Ascending aorta (tissue), 2 donors: Measurements from ENCODE around the gene SPACA7. TPM values are rescaled to one million over a fixed set of nuclear protein-coding genes. Genes with fewer than 3 reads are reported as not detected.
"Not testable (repeated sequence)": the region's sequence is repeated elsewhere in the genome, so short reads cannot be mapped to it uniquely, and the experiment has no call there.

ENCODE experiments used
- DNase-seq, 2 donors: peaks; one replicate each; pipeline ENCODE4 v3.0.0-alpha.2; 2019; ENCODE audit warnings: low spot score in 2 of 2
- H3K27ac ChIP-seq, 2 donors: fragments of 200-600 bp; sonication (generic); one replicate each; pipeline ENCODE4 v1.5.1; 2016 to 2017; ENCODE audit warnings: mild to moderate bottlenecking in 1 of 2
- H3K27me3 ChIP-seq: fragments of 200-600 bp; sonication (generic); one replicate; pipeline ENCODE4 v1.5.1; 2017
- H3K36me3 ChIP-seq, 2 donors: fragments of 200-600 bp; sonication (generic); one replicate each; pipeline ENCODE4 v1.5.1; 2016
- H3K4me1 ChIP-seq, 2 donors: fragments of 200-600 bp; sonication (generic); one replicate each; pipeline ENCODE4 v1.5.1; 2016 to 2017; ENCODE audit warnings: mild to moderate bottlenecking in 1 of 2
- H3K4me3 ChIP-seq, 2 donors: fragments of 200-600 bp; sonication (generic); one replicate each; pipeline ENCODE4 v1.5.1; 2016 to 2017; ENCODE audit warnings: mild to moderate bottlenecking in 1 of 2
- H3K9me3 ChIP-seq, 2 donors: fragments of 200-600 bp; sonication (generic); one replicate each; pipeline ENCODE4 v1.5.1; 2016
- intact Hi-C: fragments of 100-400 bp; cut with DNase I; formaldehyde crosslinking; loops from one replicate; pipeline ENCODE4 v1.15.1; 2023
- total RNA-seq: library from RNA; depleted of rRNA; stranded (reverse); fragments of >200 nt; gene quantifications from one replicate; pipeline ENCODE4 v1.1.0, GENCODE V29; 2016
- TF ChIP-seq, protein P1 (sequence below), 3 experiments: fragments of 200-600 bp in 2 of 3; fragments of 450-650 bp in 1 of 3; sonication (generic) in 2 of 3; IDR thresholded peaks; one replicate each; pipeline ENCODE4 v1.5.1; 2016 to 2019; ENCODE audit warnings: antibody characterized with exemption in 3 of 3, mild to moderate bottlenecking in 1 of 3, moderate library complexity in 1 of 3

The SPACA7 gene
- total RNA-seq, 1 donor from 2014 or later: not detected

DNA sequence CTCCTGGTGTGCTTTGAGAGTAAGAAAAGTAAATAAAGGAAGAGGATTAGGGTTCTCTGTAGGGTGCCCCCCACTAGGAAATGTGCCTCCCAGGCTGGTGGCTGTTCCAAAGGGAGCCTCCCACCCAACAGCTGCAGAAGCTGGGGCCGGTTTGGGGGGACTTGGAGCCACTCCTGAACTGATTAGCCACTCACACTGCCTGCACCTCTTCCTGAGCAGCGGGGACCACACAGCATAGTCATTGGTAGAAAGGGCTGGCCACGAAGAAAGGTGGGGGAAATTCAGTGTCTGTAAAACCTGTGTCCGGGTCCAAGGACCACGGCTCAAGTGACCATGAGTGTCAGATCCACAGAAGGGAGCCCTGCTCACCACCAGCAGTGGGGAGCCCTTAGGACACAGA is 55.6 kb downstream of the SPACA7 start:
- Histone ChIP-seq H3K9me3 (peaks cover 6 to 19% of the 10 kb centered on the region in 2 donors), H3K27ac (no peak overlapping the region), H3K4me1 (no peaks in the 10 kb centered on the region), H3K4me3 (no peak overlapping the region), H3K36me3 (no peaks in the 10 kb centered on the region), H3K27me3 (no peaks in the 10 kb centered on the region)
- TF ChIP-seq, protein P1, sequence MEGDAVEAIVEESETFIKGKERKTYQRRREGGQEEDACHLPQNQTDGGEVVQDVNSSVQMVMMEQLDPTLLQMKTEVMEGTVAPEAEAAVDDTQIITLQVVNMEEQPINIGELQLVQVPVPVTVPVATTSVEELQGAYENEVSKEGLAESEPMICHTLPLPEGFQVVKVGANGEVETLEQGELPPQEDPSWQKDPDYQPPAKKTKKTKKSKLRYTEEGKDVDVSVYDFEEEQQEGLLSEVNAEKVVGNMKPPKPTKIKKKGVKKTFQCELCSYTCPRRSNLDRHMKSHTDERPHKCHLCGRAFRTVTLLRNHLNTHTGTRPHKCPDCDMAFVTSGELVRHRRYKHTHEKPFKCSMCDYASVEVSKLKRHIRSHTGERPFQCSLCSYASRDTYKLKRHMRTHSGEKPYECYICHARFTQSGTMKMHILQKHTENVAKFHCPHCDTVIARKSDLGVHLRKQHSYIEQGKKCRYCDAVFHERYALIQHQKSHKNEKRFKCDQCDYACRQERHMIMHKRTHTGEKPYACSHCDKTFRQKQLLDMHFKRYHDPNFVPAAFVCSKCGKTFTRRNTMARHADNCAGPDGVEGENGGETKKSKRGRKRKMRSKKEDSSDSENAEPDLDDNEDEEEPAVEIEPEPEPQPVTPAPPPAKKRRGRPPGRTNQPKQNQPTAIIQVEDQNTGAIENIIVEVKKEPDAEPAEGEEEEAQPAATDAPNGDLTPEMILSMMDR (IDR thresholded peaks at IDR 0.05): no peak
- intact Hi-C loops: no loop called here
- no peak for DNase-seq

DNA sequence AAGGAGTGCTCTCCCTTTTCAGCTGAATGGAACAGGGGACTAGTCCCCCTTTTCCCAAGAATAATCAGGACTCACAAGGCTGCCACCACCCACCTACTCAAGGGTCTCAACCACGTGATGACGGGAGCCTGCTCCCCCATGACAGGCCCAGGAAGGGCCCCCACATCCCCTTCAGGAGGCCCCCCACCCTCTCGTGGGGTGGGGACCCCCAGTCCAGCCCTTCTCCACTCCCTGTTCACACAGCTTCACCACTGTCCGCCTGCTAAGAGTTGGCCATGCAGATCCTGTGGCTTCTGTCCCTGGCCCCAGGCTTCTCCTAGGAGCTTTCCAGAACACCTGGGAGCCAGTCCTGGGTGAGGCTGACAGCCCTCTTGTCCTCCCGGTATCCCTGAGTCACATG is 56.6 kb downstream of the SPACA7 start:
- H3K4me3 ChIP-seq, DNase-seq, H3K36me3 ChIP-seq, H3K27ac ChIP-seq, intact Hi-C loops, H3K4me1 ChIP-seq, H3K27me3 ChIP-seq: not testable (repeated sequence)
- peaks cover 6 to 19% of the 10 kb centered on the region in 2 donors for H3K9me3 ChIP-seq

DNA sequence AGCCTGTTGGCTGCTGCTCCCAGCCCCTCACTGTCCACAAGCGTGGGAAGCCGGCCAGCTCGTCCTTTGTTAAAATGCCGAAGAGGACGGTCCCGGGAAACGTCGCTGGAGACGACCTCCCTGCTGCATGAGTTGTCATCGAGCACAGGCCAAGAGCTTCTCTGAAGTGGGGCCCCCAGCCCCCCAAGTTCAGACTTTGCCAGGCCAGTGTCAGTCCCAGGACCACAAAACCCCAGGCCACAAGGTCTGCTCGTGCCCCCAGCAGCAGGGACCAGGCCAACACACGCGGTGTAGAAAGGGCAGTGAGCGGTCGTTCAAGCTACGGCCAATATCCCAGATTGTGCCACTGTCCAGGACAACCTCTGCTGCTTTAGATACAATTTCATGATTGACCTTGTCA is 57.4 kb downstream of the SPACA7 start:
- H3K27ac ChIP-seq, H3K27me3 ChIP-seq, H3K36me3 ChIP-seq, DNase-seq, intact Hi-C loops, H3K4me3 ChIP-seq, H3K4me1 ChIP-seq: not testable (repeated sequence)
- H3K9me3 ChIP-seq: peaks cover 6 to 14% of the 10 kb centered on the region in 2 donors

DNA sequence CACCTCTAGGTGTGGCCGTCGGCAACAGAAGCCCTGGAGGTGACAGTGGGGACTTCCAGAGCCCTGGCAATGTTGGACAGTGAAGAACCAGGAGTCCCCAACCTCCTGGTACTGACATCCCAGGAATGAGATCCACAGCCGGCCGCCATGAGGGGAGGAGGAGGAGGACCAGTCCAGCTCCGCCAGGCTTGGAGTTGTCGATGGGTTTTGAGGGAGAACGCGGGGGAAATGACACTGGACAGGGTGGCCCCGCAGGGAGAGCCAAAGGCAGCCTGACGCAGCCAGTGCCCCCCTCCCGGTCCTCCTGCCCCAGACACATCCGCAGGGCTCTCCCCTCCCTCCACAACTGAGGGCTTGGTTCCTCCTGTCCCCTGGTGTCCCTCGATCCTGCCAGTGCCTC is 57.9 kb downstream of the SPACA7 start:
- Histone ChIP-seq H3K9me3 (peaks cover 1 to 9% of the 10 kb centered on the region in 2 donors), H3K4me1 (no peaks in the 10 kb centered on the region), H3K27me3 (no peaks in the 10 kb centered on the region), H3K36me3 (no peaks in the 10 kb centered on the region), H3K27ac (no peak overlapping the region), H3K4me3 (no peak overlapping the region)
- TF ChIP-seq, protein P1 (IDR thresholded peaks at IDR 0.05): no peak
- intact Hi-C loops: no loop called here
- DNase-seq: no peak

DNA sequence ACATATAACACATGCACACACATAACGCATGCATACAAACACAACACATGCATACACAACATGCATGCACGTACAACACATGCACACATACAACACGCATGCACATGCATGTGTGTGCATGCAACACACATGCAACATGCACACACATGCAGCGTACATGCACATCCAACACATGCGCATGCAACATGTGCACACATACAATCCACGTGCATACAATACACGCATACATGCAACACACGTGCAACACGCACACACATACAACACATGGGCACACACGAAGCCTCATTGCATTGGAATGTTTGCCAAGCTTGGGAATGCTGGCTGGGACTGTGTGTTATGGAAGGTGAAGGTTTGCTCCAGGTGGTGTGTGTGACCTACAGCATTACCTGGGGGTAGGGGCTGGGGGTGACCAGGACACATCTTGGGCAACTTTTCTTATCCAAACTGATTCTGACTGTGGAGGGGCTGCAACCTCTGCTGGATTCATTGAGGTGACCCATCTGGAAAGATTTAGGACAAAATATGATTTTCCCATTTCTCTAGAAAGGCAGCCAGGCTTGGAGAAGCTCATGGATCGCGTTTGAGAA is 58.9 kb downstream of the SPACA7 start:
- H3K4me3 ChIP-seq: no peak overlapping the region

DNA sequence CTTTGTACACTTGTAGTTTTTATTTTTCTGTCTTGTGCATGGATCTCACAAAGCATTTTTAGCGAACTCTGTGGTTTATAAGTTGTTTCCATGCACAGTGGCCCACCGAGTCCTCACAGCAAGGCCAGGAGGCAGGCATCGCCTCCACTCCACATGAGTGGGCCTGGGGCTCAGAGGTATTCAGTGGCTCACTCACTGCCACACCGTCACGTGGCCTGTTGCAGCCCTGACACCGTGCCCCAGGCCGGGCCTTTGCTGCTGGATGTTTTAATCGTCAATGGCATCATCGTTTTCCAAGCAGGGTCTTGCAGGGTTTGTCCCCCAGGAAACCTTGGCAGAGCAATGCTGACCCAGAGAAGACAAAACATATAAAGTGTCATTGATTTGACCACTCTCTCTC is 59.8 kb downstream of the SPACA7 start:
- intact Hi-C loops: no loop called here
- Histone ChIP-seq H3K9me3 (no peaks in the 10 kb centered on the region), H3K27me3 (no peaks in the 10 kb centered on the region), H3K4me1 (no peaks in the 10 kb centered on the region), H3K27ac (no peak overlapping the region), H3K36me3 (no peaks in the 10 kb centered on the region), H3K4me3 (no peak overlapping the region)
- no peak for DNase-seq
- TF ChIP-seq, protein P1 (IDR thresholded peaks at IDR 0.05): no peak

More for the DNA sequence above, 58.9 kb downstream of the SPACA7 start:
- intact Hi-C loops: no loop called here
- Histone ChIP-seq H3K9me3 (peaks cover 0 to 4% of the 10 kb centered on the region in 2 donors), H3K27me3 (no peaks in the 10 kb centered on the region), H3K36me3 (no peaks in the 10 kb centered on the region), H3K27ac (no peak overlapping the region), H3K4me1 (no peaks in the 10 kb centered on the region)
- DNase-seq: no peak
- TF ChIP-seq, protein P1 (IDR thresholded peaks at IDR 0.05): no peak

DNA sequence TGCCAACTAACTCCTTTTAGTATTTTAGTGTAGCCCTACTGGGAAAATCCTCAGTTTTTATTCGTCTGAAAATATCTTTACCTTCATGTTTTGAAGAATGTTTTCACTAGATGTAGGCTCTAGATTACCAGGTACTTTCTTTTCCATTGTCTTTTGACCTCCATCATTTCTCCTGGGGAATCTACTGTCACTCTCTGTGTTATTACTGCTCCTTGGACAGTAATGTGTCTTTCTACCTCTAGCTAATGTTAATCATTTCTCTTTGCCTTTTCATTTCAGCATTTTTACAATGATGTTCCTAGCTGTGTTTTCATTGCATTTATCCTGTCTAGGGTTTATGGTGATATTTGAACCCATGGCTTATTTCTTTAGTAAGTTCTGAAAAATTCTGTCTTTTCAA is 61.9 kb downstream of the SPACA7 start:
- Histone ChIP-seq H3K27ac (no peak overlapping the region), H3K9me3 (no peaks in the 10 kb centered on the region), H3K4me3 (no peak overlapping the region), H3K4me1 (no peaks in the 10 kb centered on the region), H3K27me3 (no peaks in the 10 kb centered on the region), H3K36me3 (no peaks in the 10 kb centered on the region)
- no peak for DNase-seq
- TF ChIP-seq, protein P1 (IDR thresholded peaks at IDR 0.05): no peak
- intact Hi-C loops: no loop called here
